HUES64 (cell line): ENCODE measurements around the gene KDM8.

Experiments used
- H3K27ac ChIP-seq: 2 replicates; pipeline ENCODE4 v1.7.0; 2013; ENCODE audit warnings: low read depth, low read length, inconsistent platforms
- H3K27me3 ChIP-seq: 2 replicates; pipeline ENCODE4 v1.6.1; 2013; ENCODE audit warnings: mild to moderate bottlenecking, low read length; ENCODE audit not compliant: insufficient read depth
- H3K36me3 ChIP-seq: 2 replicates; pipeline ENCODE4 v1.6.1; 2013; ENCODE audit warnings: mild to moderate bottlenecking, low read length; ENCODE audit not compliant: insufficient read depth
- H3K4me1 ChIP-seq: 2 replicates; pipeline ENCODE4 v1.6.1; 2013; ENCODE audit warnings: mild to moderate bottlenecking, low read length, moderate library complexity; ENCODE audit not compliant: insufficient read depth
- H3K4me3 ChIP-seq: 2 replicates; pipeline ENCODE4 v1.5.1; 2013; ENCODE audit warnings: mild to moderate bottlenecking, low read length, moderate library complexity
- H3K9ac ChIP-seq: 2 replicates; pipeline ENCODE4 v1.6.1; 2013; ENCODE audit warnings: mild to moderate bottlenecking, low read depth, low read length
- H3K9me3 ChIP-seq: 2 replicates; pipeline ENCODE4 v1.6.1; 2013; ENCODE audit warnings: low read depth, low read length; ENCODE audit not compliant: insufficient read depth
- WGBS: fragments of 150-250, 120-280 bp; methylation state at CpG from one replicate; pipeline ENCODE4 v1.1.7; 2013; ENCODE audit warnings: missing lambda C conversion rate; 5-methylcytosine and 5-hydroxymethylcytosine counted together

Gene KDM8

DNA sequence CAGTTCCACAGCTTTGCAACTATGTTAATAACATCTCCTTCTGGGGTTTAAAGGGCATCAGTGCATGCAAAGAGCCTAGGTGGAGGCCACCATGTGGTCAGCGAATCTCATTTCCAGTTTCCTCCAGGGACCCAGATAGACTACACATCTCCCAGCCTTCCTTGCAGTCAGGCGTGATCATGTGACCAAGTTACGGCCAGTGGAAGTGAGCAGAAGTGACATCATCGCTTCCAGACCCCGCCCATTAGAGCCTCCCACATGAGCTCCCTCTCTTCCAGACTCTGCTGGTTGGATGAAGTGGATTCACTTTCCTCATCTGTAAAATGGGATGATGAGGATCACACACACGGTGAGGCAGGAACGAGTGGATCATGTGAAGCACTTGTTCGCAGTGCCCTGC is 27.4 kb upstream of the KDM8 start:
- no peak overlapping the region for H3K4me3 ChIP-seq
- H3K27ac ChIP-seq = no peak overlapping the region
- 93% methylated on average over 8 of the region's 8 CpGs for WGBS
- no peaks in the 10 kb centered on the region for H3K36me3 ChIP-seq
- no peaks in the 10 kb centered on the region; the same call in 1 of the 2 replicates for H3K4me1 ChIP-seq
- no peaks in the 10 kb centered on the region for H3K9me3 ChIP-seq
- no peaks in the 10 kb centered on the region for H3K27me3 ChIP-seq
- no peak overlapping the region for H3K9ac ChIP-seq

DNA sequence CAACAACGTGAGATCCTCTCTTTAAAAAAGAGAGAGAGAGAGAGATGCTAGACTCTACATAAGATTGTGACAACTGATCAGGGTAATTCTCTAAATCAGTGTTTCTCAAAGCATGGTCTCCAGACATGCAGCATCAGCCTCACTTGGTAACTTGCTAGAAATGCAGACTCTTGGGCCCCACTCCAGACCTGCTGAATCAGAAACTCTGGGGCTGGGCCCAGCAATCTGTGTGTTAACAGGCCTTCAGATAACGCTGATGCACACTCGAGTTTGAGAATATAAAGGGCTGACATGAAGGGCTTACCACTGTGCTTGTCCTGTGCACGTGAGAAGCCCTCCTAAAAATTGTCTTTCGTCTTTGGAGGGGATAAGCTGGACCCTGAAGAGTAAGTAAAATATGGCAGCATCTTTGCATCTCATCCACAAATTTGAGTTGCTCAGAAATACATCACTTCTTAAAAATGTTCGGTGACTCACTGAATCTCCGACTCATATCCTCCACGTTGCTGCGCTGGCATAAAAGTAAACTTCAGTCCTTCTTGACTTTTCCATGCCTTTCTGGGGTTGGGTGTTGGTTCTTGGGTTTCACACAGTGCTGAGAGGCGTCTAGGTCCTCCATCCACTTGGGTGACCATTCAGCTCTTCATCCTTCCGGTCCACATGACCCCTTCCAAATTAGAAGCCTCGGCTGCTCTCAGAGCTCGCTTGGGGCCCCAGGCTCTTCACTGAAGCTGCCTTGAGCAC is 26.1 kb upstream of the KDM8 start:
- H3K4me3 ChIP-seq = no peak overlapping the region
- H3K4me1 ChIP-seq = no peaks in the 10 kb centered on the region; the same call in 1 of the 2 replicates
- H3K9ac ChIP-seq = no peak overlapping the region
- H3K27ac ChIP-seq = no peak overlapping the region
- no peaks in the 10 kb centered on the region for H3K27me3 ChIP-seq
- WGBS = 91% methylated on average over 13 of the region's 13 CpGs
- no peaks in the 10 kb centered on the region for H3K9me3 ChIP-seq
- no peaks in the 10 kb centered on the region for H3K36me3 ChIP-seq

DNA sequence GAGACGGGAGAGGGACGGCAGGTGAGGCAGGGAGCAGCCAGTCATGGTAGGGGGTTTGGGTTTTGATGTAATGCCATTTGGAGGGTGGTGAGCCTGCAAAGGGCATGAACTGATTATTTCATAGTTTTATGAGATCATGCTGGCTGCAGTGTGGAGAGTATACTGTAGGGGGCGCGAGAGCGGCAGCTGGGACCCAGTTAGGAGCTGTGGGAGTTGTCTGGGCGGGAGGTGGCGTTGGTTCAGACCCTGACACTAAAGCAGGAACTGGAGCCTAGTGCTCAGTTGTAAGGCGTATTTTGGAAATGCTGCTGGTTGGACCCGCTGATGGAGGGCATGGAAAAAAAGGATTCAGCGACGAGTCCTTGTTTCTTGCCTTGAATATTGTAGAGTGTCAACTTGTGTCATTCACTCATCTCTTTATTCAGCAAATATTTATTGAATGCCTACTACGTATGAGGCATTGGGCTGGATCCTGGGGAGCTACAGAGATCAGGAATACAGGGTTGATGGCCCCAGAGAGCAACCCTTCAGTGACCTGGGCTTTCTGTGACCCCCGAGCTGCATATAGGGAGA is 23.7 kb upstream of the KDM8 start:
- Histone ChIP-seq H3K4me3 (no peak overlapping the region), H3K9ac (no peak overlapping the region), H3K27me3 (no peaks in the 10 kb centered on the region), H3K9me3 (no peaks in the 10 kb centered on the region), H3K36me3 (no peaks in the 10 kb centered on the region), H3K27ac (no peak overlapping the region), H3K4me1 (no peaks in the 10 kb centered on the region; the same call in 1 of the 2 replicates)
- 26% methylated on average over 13 of the region's 13 CpGs for WGBS

DNA sequence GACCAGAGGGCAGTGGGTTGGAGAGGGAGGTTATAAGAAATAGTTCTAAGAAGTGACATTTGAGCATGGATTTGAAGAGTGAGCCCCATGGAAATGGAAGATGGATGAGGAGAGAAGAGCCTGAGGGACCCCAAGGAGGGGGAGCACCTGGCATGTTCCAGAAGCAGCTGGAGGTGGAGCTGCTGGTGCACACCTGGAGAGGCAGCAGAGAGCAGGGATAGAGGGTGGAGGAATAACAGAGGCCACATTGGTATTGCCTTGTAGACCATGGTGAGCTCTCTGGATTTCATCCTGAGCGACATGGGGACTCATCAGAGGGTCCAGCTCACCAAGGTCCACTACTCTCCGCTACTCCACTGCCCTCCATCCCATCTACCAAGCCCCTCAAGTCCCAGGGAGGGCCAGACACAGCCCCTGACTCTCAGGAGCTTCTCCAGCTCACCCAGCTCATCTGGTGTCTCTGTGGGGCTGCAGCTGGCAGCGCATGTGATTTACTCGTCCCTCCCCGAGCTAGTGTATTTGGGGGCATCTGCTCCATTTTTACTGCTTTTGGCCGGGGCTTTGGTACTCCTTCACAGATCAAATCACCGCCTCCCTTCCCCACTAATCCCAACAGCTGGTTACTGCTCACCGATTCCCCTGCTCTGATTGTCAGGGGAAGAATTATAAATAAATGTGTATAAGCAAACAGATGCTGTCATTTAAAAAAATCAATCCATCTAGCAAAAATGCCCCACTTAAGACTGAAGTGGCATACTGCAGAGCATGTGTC is 22.1 kb upstream of the KDM8 start:
- Histone ChIP-seq H3K27me3 (no peaks in the 10 kb centered on the region), H3K36me3 (no peaks in the 10 kb centered on the region), H3K9ac (no peak overlapping the region), H3K4me1 (no peaks in the 10 kb centered on the region; the same call in 1 of the 2 replicates), H3K4me3 (no peak overlapping the region), H3K27ac (no peak overlapping the region), H3K9me3 (no peaks in the 10 kb centered on the region)
- WGBS = 92% methylated on average over 7 of the region's 8 CpGs

DNA sequence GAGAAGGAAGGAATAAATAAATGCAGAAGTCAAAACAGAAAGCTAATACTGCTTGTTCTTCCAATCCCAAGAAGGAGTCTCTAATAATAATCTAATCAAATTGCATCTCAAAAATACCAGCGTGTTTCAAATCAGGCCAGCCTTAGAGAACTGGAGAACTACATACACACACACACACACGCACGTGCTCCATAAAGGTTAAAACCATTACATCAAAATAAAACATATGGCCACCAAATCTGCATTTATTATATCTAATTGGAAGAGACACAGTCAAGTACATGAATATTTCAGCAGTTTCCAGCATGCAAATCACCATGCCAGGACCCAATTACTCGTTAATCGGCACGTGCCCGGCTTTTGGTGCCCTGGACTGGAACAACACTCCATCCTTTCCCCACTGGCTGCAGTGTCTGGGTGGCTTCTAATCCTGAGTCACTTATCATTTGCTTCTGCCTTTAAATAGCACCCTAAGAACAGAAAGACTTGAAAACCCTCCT is 20.4 kb upstream of the KDM8 start:
- Histone ChIP-seq H3K27ac (no peak overlapping the region), H3K9ac (no peak overlapping the region), H3K36me3 (no peaks in the 10 kb centered on the region), H3K27me3 (no peaks in the 10 kb centered on the region), H3K4me1 (no peaks in the 10 kb centered on the region; the same call in 1 of the 2 replicates), H3K4me3 (no peak overlapping the region), H3K9me3 (no peaks in the 10 kb centered on the region)
- 95% methylated on average over 7 of the region's 7 CpGs for WGBS

DNA sequence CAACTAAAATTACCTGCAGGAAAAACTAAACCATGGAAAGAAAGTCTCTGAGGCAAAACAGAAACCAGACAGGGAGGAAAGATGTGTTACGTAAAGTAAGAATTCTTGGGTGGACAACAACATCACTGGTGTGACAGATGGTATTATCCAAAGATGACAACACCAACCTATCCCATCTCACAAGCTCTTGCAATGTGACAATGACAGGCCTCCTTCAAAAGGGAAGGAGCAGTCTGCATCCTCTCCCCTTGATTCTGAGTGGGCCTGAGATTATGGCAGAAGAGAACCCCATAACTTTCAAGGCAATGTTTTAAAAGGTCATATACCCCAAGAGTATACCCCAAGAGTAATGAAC is 17.6 kb upstream of the KDM8 start:
- Histone ChIP-seq H3K4me1 (no peaks in the 10 kb centered on the region), H3K27me3 (no peaks in the 10 kb centered on the region), H3K4me3 (no peak overlapping the region), H3K27ac (no peak overlapping the region), H3K36me3 (no peaks in the 10 kb centered on the region), H3K9ac (no peak overlapping the region), H3K9me3 (no peaks in the 10 kb centered on the region)
- WGBS = 100% methylated on average over 1 of the region's 1 CpG

DNA sequence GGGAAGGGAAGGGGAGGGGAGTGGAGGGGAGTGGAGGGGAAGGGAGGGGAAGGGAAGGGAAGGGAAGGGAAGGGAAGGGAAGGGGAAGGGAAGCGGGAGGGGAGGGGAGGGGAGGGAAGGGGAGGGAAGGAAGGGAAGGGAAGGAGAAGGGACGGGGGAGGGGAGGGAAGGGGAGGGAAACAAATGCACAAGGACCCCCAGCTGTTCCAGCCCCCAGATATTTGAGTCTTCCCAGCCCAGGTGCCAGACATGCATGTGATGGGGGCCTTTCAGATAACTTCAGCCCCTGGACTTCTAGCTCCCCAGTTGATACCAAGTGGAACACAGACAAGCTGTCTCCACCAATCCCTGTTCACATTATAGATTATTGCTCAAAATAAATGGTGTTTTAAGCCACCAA is 14.7 kb upstream of the KDM8 start:
- no peaks in the 10 kb centered on the region for H3K9me3 ChIP-seq
- H3K27ac ChIP-seq = no peak overlapping the region
- WGBS = 88% methylated on average over 2 of the region's 2 CpGs
- H3K36me3 ChIP-seq = no peaks in the 10 kb centered on the region
- no peak overlapping the region for H3K9ac ChIP-seq
- H3K4me3 ChIP-seq = no peak overlapping the region
- H3K27me3 ChIP-seq = no peaks in the 10 kb centered on the region
- no peaks in the 10 kb centered on the region for H3K4me1 ChIP-seq

DNA sequence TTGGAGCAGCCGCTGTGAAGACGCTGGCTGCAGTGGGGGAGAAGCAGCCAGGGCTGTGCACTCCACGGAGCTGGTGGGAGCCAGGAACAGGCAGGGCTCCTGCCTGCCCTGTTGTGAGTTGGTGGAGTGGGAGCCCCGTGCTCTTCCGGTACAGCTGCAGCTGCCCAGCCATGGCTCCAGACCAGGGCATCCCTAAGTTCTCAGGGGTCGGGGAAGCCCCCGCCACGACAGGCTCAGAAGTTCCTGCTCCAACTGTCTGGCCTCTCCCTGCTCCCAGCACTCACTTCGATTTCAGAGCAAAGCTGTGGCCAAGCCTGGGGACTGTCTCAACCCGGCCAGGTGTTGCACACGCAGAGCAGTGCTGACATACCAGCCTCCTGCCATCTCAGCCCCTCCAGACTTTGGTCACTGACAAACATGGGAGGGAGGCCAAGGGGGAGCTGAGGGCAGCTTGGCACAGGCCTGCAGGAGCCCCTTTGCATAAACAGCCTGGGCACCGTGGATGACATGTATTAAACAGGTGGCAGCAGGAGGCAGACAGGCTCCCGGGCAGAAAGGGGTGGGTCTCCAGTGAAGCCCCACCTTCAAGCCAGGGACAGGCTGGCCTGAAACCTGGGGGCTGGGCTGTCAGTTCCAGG is 13.9 kb upstream of the KDM8 start:
- no peak overlapping the region for H3K27ac ChIP-seq
- H3K4me1 ChIP-seq = no peaks in the 10 kb centered on the region
- H3K36me3 ChIP-seq = no peaks in the 10 kb centered on the region
- 71% methylated on average over 13 of the region's 13 CpGs for WGBS
- H3K9me3 ChIP-seq = no peaks in the 10 kb centered on the region
- H3K27me3 ChIP-seq = no peaks in the 10 kb centered on the region
- no peak overlapping the region for H3K9ac ChIP-seq
- H3K4me3 ChIP-seq = no peak overlapping the region

DNA sequence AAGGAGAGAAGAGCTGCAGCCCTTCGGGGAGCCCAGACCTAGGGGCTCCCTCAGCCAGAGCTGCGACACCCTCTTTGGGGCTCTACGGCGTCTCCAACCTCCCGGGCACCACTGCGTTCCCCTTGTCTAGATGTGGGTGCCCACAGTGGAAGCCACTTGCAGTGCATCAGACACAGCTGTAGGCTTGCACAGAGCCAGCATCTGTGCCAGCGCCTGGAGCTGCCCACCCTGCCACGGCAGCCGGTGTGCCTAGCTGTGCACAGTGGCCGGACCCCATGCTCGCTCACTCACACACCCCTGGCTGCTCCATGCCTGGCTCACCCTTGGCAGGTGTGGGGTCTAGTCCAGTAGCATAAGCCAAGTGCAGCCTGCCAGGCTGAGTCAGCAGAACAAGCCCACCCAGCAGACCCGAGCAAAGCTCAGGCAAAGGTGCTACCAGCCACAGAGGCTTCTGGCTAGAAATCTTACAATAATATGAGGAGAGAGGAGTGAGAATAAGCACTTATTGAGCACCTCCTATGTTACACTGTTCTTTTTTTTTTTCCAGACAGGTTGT is 12.9 kb upstream of the KDM8 start:
- no peaks in the 10 kb centered on the region for H3K36me3 ChIP-seq
- H3K9me3 ChIP-seq = no peaks in the 10 kb centered on the region
- H3K27me3 ChIP-seq = no peaks in the 10 kb centered on the region
- H3K4me1 ChIP-seq = no peaks in the 10 kb centered on the region
- H3K4me3 ChIP-seq = no peak overlapping the region
- H3K9ac ChIP-seq = no peak overlapping the region
- no peak overlapping the region for H3K27ac ChIP-seq
- 96% methylated on average over 12 of the region's 12 CpGs for WGBS

DNA sequence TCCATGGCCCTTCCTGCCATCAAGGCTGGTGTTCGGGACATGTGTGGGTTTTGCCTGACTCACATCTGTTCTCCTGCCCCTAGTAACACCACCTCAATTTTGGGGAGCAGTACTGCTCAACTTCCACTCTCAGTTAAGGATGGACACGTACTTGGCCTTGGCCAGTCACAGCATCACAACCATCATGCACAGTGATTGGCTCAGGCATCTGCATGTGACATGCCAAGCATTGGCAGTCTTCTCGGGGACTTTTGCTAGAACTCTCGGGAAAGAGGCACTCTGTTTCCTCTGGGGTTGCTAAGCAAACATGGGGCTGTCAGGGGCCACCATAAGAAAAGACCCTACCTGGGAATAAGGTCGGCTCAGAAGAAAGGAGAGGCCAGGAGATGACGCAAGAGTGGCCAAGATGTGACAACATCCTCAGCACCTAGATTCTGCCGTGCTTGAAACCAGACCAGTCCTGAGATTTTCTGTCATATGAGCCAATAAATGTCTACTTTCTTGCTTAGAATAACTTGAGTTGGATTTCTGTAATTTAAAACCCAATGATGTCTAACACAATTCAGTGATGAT is 11.9 kb upstream of the KDM8 start:
- H3K4me3 ChIP-seq = no peak overlapping the region
- no peak overlapping the region for H3K27ac ChIP-seq
- 88% methylated on average over 7 of the region's 7 CpGs for WGBS
- H3K9me3 ChIP-seq = no peaks in the 10 kb centered on the region
- no peaks in the 10 kb centered on the region for H3K36me3 ChIP-seq
- H3K4me1 ChIP-seq = no peaks in the 10 kb centered on the region
- no peak overlapping the region for H3K9ac ChIP-seq
- H3K27me3 ChIP-seq = no peaks in the 10 kb centered on the region; the same call in 1 of the 2 replicates
